Gastrocnemius medialis (tissue), 4 donors: Measurements from ENCODE around the gene C12orf42. TPM values are rescaled to one million over a fixed set of nuclear protein-coding genes. Genes with fewer than 3 reads are reported as not detected.

Experiments
- ATAC-seq, 2 donors: fragments of 150-250 bp; one replicate each; pipeline ENCODE4 v1.9.1; 2016
- DNase-seq, 2 donors: peaks; one replicate each; pipeline ENCODE4 v3.0.0-alpha.2; 2019
- H3K27ac ChIP-seq, 4 donors: fragments of 200-600 bp; sonication (generic); 1 replicate in 1 of 4; 2 replicates in 3 of 4; pipeline ENCODE4 v1.5.1; 2016 to 2018; ENCODE audit warnings: mild to moderate bottlenecking in 2 of 4, moderate library complexity in 1 of 4
- H3K27me3 ChIP-seq, 3 donors: fragments of 200-600 bp; sonication (generic) in 2 of 3; 1 replicate in 1 of 3; 2 replicates in 2 of 3; pipeline versions ENCODE4 v1.5.1 to v1.6.0; 2016 to 2019; ENCODE audit warnings: mild to moderate bottlenecking in 1 of 3, moderate library complexity in 1 of 3
- H3K36me3 ChIP-seq, 2 donors: fragments of 200-600 bp; sonication (generic) in 1 of 2; one replicate each; pipeline ENCODE4 v1.5.1; 2017 to 2018
- H3K4me1 ChIP-seq, 2 donors: fragments of 200-600 bp; sonication (generic) in 1 of 2; one replicate each; pipeline ENCODE4 v1.5.1; 2016 to 2017; ENCODE audit warnings: mild to moderate bottlenecking in 2 of 2
- H3K4me3 ChIP-seq, 4 donors: fragments of 200-600 bp; sonication (generic) in 3 of 4; 1 replicate in 1 of 4; 2 replicates in 3 of 4; pipeline ENCODE4 v1.5.1; 2016 to 2019; ENCODE audit warnings: mild to moderate bottlenecking in 2 of 4
- H3K9me3 ChIP-seq, 3 donors: fragments of 200-600 bp; sonication (generic) in 2 of 3; 1 replicate in 1 of 3; 2 replicates in 2 of 3; pipeline ENCODE4 v1.5.1; 2016 to 2019
- CTCF ChIP-seq, 5 experiments: fragments of 450-650 bp in 3 of 5; fragments of 200-600 bp in 2 of 5; sonication (generic) in 2 of 5; IDR thresholded peaks in 4 of 5; conservative IDR thresholded peaks in 1 of 5; 1 replicate in 4 of 5; 2 replicates in 1 of 5; pipeline ENCODE4 v1.5.1; 2016 to 2019; ENCODE audit warnings: antibody characterized with exemption in 5 of 5, mild to moderate bottlenecking in 3 of 5, moderate library complexity in 3 of 5
- POLR2A ChIP-seq, 2 donors: fragments of 450-650 bp; IDR thresholded peaks; one replicate each; pipeline ENCODE4 v1.6.1; 2017; ENCODE audit warnings: antibody characterized with exemption in 2 of 2, mild to moderate bottlenecking in 2 of 2, moderate library complexity in 2 of 2
- in situ Hi-C, 4 donors: fragments of 200-750 bp; cut with MboI; loops; one replicate each; pipeline versions ENCODE4 v1.15.0 to v1.8.0; 2017; ENCODE audit warnings: low sequenced_read_pairs in 4 of 4
- intact Hi-C: fragments of 100-400 bp; cut with DNase I; formaldehyde crosslinking; loops from one replicate; pipeline ENCODE4 v1.15.1; 2023; ENCODE audit warnings: low total_unique reads
- total RNA-seq, 4 donors: library from RNA; depleted of rRNA; stranded (reverse); fragments of >200 nt; gene quantifications; one replicate each; pipeline versions ENCODE4 v1.1.0 to v1.2.3, GENCODE V29; 2016

The C12orf42 gene
- total RNA-seq, 4 donors from 2014 or later, result not detected

GRCh38 chr12:103494051-103494733, 1.6 kb downstream of the C12orf42 start:
- no peak for DNase-seq
- ATAC-seq, result no peak
- H3K36me3 ChIP-seq, result no peaks in the 10 kb centered on the region
- H3K27ac ChIP-seq, result no peak overlapping the region
- no peak for TF ChIP-seq POLR2A (IDR thresholded peaks at IDR 0.05)
- no peak for TF ChIP-seq CTCF (IDR thresholded peaks at IDR 0.05 in 4 of 5, conservative IDR thresholded peaks at IDR 0.05 in 1 of 5)
- peaks cover 19 to 33% (median 25%) of the 10 kb centered on the region in 3 donors for H3K27me3 ChIP-seq
- no peaks in the 10 kb centered on the region for H3K9me3 ChIP-seq
- in situ Hi-C loops (no loop called here), intact Hi-C loops (no loop called here)
- H3K4me1 ChIP-seq, result peaks cover 0 to 9% of the 10 kb centered on the region in 2 donors
- no peak overlapping the region for H3K4me3 ChIP-seq

- no peak for TF ChIP-seq CTCF (IDR thresholded peaks at IDR 0.05 in 4 of 5, conservative IDR thresholded peaks at IDR 0.05 in 1 of 5)
- no peak for TF ChIP-seq POLR2A (IDR thresholded peaks at IDR 0.05)
- intact Hi-C loops (no loop called here), in situ Hi-C loops (no loop called here)
- peaks cover 19 to 33% (median 25%) of the 10 kb centered on the region in 3 donors for H3K27me3 ChIP-seq
- DNase-seq (no peak), ATAC-seq (no peak)
- peaks cover 0 to 9% of the 10 kb centered on the region in 2 donors for H3K4me1 ChIP-seq
- H3K27ac ChIP-seq, result no peak overlapping the region
- H3K4me3 ChIP-seq, result no peak overlapping the region
- no peaks in the 10 kb centered on the region for H3K36me3 ChIP-seq
- no peaks in the 10 kb centered on the region for H3K9me3 ChIP-seq
Measured at GRCh38 chr12:103493199-103493598, 2.6 kb downstream of the C12orf42 start.

GRCh38 chr12:103482365-103482764, 13.4 kb downstream of the C12orf42 start:
- Histone ChIP-seq H3K36me3 (no peaks in the 10 kb centered on the region), H3K9me3 (no peaks in the 10 kb centered on the region), H3K4me1 (no peaks in the 10 kb centered on the region), H3K4me3 (no peak overlapping the region), H3K27ac (no peak overlapping the region), H3K27me3 (no peaks in the 10 kb centered on the region)
- ATAC-seq (no peak), DNase-seq (no peak)
- intact Hi-C loops, result no loop called here
- no peak for TF ChIP-seq CTCF (IDR thresholded peaks at IDR 0.05 in 4 of 5, conservative IDR thresholded peaks at IDR 0.05 in 1 of 5)
- TF ChIP-seq POLR2A (IDR thresholded peaks at IDR 0.05), result no peak
- in situ Hi-C loops, result no loop called here

DNA sequence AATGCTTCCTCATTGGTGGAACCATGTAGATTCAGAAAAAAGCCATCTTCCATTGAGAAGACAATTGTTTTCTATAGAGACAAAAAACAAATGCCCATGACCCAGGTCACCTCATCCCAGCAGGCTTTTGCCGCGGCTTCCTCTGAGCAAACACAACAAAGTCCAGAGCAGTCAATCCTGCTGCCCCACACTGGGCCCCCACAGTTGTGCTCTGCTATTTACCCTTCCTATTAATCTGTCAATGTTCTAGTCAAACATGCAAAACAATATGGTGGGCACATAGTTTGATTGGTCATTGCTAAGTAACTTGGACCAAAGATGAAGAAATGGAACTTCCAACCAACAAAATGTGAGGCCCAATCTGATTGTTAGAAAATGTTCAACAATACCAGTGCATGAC, 20.7 kb downstream of the C12orf42 start:
- ATAC-seq (no peak), DNase-seq (no peak)
- TF ChIP-seq POLR2A (IDR thresholded peaks at IDR 0.05) (no peak), CTCF (IDR thresholded peaks at IDR 0.05 in 4 of 5, conservative IDR thresholded peaks at IDR 0.05 in 1 of 5) (no peak)
- intact Hi-C loops, result no loop called here
- Histone ChIP-seq H3K27ac (no peak overlapping the region), H3K27me3 (no peaks in the 10 kb centered on the region), H3K4me3 (no peak overlapping the region), H3K36me3 (no peaks in the 10 kb centered on the region), H3K4me1 (no peaks in the 10 kb centered on the region), H3K9me3 (no peaks in the 10 kb centered on the region)
- in situ Hi-C loops, result no loop called here

DNA sequence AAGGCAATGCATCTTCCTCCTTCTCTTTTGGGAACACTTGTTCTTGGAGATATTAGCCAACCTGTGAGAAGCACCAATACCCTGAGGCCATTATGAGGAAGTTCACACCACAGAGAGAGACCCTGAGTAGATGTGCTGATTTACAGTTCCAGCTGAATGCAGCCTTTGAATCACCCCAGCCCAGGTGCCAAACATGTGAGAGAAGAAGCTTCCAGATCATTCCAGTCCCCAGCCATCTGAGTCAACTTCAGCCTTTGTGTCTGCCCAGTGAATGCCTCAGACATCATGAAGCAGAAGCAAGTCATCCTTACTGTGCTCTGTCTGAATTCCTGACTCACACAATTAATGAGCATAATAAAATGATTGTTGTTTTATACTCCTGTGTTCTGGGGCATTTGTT, 25.1 kb downstream of the C12orf42 start:
- DNase-seq (no peak), ATAC-seq (no peak)
- H3K4me3 ChIP-seq, result no peak overlapping the region
- no peaks in the 10 kb centered on the region for H3K9me3 ChIP-seq
- in situ Hi-C loops, result no loop called here
- no peaks in the 10 kb centered on the region for H3K27me3 ChIP-seq
- TF ChIP-seq CTCF (IDR thresholded peaks at IDR 0.05 in 4 of 5, conservative IDR thresholded peaks at IDR 0.05 in 1 of 5), result no peak
- no peak for TF ChIP-seq POLR2A (IDR thresholded peaks at IDR 0.05)
- H3K4me1 ChIP-seq, result no peaks in the 10 kb centered on the region
- H3K36me3 ChIP-seq, result no peaks in the 10 kb centered on the region
- no peak overlapping the region for H3K27ac ChIP-seq
- intact Hi-C loops, result no loop called here
